HG03108 (cell line): Measurements from ENCODE around the gene VEGFC.

Source experiments
- ATAC-seq: cut with Tn5 transposase; IDR thresholded peaks from one replicate; pipeline ENCODE4 v1.9.1; 2021; ENCODE audit warnings: moderate library complexity; ENCODE audit not compliant: unreplicated experiment

The VEGFC gene

GRCh38 chr4:176767183-176767582 is 25.5 kb downstream of the VEGFC start:
- no peak for ATAC-seq

- ATAC-seq = no peak
Measured at GRCh38 chr4:176762661-176763308, 29.9 kb downstream of the VEGFC start.

DNA sequence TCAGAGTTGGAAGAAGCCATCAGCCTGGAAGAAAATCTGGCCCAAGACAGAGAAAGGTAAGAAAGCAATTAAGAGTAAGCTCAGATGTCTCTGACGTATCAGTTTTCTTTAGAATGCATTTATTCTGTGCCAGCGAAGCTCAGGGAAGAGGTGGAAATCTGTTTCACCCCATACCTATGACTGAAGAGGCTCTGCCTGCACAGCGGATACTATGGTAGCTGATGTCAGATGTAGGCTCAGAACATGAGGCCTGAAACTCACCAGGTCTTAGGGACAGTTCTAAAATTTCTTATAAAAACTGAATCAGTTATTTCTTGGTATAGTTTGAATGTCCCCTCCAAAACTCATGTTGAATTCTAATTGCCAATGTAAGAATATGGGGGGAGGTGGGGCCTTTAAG is 30.9 kb downstream of the VEGFC start:
- ATAC-seq = no peak

DNA sequence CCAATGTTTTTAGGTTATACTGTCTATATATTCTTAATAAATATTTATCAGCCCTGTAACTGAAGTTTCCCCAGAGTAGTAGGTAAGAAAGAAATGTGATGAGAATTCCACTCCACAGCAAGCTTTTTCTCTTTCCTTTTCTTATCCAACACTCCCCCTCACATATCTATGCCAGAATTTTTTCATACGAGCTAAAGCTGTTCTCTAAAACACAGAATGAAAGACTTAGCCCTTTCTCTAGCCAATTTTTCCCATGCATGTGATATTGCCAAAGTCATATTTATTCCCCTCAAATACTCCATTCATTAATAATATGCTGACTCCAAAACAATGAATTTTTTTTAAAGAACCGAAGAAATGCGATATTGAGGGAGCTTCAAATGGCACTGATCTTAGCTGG is 32.3 kb downstream of the VEGFC start:
- ATAC-seq = no peak

GRCh38 chr4:176758731-176759130 is 34.0 kb downstream of the VEGFC start:
- ATAC-seq = no peak

- ATAC-seq = no peak
Measured at GRCh38 chr4:176758323-176758722, 34.4 kb downstream of the VEGFC start.

DNA sequence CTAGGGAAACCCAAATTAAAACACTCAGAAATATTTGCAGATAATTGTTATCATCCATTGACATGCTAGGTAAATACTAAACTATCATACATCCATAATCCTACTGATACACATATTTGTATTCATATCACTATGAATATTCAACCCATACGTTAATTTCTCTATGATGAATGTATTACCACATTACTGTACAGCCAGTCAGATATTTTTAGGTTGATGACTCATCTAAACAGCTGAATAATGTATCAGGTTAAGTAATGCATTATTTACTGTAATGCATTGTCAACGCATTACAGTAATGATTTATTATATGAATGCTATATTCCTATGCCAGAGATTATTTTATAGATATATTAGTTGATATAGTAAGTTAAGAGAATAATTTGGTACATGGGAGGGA is 37.1 kb downstream of the VEGFC start:
- ATAC-seq = no peak

DNA sequence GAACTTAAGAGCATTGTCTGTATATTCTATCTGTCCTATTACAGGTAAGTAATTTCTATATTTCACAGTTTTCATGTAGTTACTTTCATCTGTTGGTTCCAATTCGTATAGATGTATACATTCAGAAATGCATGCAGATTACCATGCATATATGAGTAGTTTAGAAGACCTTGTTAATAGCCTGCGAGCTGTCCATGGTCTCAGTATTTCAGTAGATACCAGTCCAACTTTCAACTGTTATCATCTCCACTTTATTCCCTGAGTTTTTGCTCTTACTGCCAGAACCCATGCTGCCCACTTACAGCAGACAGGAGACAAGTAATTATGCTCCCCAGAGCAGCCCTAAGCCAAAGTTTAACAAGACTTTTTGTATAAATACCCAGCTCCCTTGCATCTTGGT is 37.7 kb downstream of the VEGFC start:
- ATAC-seq = no peak

DNA sequence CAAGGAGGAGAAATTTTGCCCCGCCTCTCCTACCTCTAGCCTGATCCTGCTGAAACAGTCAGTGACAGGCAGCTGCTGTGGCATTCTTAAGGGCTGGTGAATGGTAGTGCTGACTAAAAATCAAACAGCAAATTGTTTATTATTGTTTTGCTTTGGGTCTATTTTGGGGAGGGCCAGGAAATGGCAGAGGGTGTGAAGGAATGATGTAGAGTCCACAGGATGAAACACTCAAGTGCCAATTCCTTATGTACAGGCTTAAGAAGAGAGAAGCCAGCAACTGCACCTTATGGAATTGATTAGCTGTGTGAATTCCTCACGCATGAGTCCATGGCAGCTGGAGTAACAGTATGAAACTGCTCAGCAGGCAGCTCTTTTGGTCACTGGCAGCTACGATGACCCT is 39.7 kb downstream of the VEGFC start:
- ATAC-seq = no peak

DNA sequence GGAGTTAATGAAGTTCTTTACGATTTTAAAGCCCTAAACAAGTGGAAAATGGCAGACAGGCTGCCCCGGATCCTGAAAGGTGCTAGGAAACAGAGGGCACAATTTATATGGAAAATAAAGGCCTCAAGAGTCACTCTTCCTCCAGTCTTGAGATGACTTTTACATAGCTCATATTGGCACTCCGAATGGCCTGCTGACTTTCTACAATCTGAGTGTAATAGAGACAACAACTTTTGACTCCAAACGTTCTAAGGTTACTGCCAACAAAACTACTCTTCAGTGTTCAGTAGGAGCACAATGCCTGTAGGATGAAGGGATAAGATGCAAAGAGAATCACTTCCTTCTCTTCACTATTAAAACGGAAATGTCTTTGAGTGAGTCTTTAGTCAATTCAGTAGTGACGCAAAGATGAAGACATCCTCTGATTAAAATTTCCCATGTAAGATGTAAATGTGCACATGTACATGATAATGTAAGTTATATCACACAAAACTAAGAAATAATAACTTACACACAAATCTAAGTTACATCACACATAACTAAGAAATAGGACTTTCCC is 40.5 kb downstream of the VEGFC start:
- no peak for ATAC-seq

DNA sequence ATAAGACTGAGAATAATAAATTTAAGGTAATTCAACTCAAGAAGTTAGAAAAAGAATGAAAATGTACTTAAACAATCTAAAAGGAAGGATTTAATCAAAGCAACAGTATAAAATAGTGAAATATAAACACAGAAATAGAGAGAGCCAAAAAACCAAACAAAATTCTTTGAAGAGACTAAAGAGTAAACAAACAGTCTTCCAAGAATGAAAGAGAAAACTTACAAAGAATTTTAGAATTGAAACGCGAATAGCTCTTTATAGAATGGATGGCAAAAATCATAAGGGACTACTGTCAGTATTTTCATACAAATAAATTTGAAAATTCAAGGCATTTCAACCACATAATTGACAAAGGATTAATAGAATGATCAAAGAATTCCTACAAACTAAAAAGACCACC is 41.7 kb downstream of the VEGFC start:
- ATAC-seq = no peak

GRCh38 chr4:176746846-176747245 is 45.9 kb downstream of the VEGFC start:
- no peak for ATAC-seq

- no peak for ATAC-seq
Measured at GRCh38 chr4:176745902-176746301, 46.8 kb downstream of the VEGFC start.

- ATAC-seq = no peak
Measured at GRCh38 chr4:176744091-176744490, 48.6 kb downstream of the VEGFC start.

- no peak for ATAC-seq
Measured at GRCh38 chr4:176742211-176742610, 50.5 kb downstream of the VEGFC start.

GRCh38 chr4:176741253-176741652 is 51.5 kb downstream of the VEGFC start:
- ATAC-seq = no peak

- ATAC-seq = no peak
Measured at GRCh38 chr4:176735300-176735699, 57.4 kb downstream of the VEGFC start.

DNA sequence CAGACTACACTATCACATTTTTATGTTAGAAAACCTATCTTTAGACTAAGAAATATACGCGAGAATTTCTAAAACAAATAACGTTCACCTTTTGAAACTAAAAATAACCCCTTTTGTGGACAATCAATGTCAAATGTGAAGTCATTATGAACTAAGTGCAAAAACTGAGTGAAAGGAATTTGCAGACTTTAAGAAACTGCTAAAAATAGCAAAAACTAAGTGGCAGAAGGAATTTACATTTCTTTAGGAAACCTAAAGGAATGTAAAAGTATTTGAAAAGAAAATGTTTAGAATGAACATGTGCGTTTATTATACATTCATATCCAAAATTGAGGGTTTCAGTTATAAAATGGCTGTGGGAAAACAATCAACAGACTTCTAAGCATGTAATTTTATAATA is 58.3 kb downstream of the VEGFC start:
- no peak for ATAC-seq

- no peak for ATAC-seq
Measured at GRCh38 chr4:176729489-176729888, 63.2 kb downstream of the VEGFC start.

DNA sequence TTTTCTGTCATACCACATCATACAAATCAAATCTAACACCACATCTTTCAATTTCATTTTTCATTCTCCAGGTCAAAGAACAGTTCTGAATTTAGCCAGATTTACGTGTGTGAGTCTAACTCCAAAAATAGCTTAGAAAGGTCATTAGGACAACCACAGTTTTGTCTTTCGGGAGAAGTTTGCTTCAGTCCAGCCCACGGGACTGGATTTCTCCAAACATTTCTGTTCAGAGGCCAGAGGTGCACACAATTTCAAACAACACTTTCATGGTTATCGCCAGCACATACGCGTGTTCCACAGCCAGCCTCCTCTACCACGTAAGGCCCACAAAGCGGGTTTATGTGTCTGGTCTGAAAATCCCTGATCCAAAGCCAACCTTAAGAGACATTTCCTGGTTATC is 65.9 kb downstream of the VEGFC start:
- no peak for ATAC-seq

DNA sequence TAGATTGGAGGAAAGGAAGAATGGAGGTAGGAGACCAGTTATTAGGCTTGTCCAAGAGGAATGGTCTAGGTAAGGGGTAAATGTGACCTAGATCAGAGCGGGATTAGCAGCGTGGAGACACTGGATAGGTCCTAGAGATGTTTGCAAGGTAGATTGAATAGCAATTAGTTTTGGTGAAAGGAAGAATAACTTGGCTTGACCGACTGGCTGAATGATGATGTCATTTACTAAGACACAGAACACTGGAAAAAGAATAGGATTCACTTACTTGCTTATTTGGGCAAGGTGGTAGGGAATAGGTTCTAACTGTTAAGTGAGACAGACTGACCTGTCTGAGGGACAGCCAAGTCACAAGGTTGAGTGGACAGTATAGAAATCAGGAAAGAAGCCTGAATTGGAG is 71.3 kb downstream of the VEGFC start:
- ATAC-seq = no peak

- ATAC-seq = no peak
Measured at GRCh38 chr4:176718881-176719280, 73.8 kb downstream of the VEGFC start.

DNA sequence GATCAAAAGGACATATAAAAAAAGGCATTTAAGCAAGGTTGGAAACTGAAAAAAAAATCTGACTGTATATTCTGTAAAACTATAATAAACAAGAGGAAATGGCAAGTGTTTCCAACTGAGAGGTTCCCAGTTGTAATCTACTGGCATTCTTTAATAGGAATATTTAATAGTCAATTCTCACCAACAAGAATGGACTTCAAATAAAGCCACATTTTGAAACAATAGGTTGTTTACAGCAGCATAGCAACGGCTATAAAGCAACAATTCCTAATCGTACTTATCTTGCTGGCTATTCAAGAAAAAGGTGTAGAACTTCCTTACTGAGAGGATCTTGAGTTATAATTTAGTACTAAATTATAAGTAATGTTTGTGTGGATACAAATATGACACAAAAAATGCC is 75.5 kb downstream of the VEGFC start:
- no peak for ATAC-seq
